ENCODE measurements around the gene KRT73. TPM values are rescaled to one million over a fixed set of nuclear protein-coding genes. Genes with fewer than 3 reads are reported as not detected.

The KRT73 gene
- total RNA-seq, 1 experiment from 2014 or later: not detected

- Mint-ChIP-seq H3K27ac (no peak overlapping the region), H3K4me3 (no peak overlapping the region), H3K4me1 (peaks cover 0 to 5% of the 10 kb centered on the region in 2 experiments; a peak in 2 of 4 replicates), H3K9me3 (no peaks in the 10 kb centered on the region), H3K27me3 (ENCODE audit: low read depth) (peaks cover 11% of the 10 kb centered on the region), H3K36me3 (ENCODE audit: insufficient read depth in 1 of 3, low read depth in 3 of 3) (no peaks in the 10 kb centered on the region)
- Histone ChIP-seq H2BK15ac (ENCODE audit: low read depth, low read length) (no peak overlapping the region), H3K4me1 (ENCODE audit: insufficient read depth, low read length) (no peaks in the 10 kb centered on the region), H3K4ac (ENCODE audit: low read depth, low read length) (no peak overlapping the region), H3K9ac (ENCODE audit: extremely low read depth, insufficient read length, low read length) (no peak overlapping the region), H2BK120ac (ENCODE audit: low read depth, low read length, poor library complexity, severe bottlenecking) (no peak overlapping the region), H3K79me1 (ENCODE audit: insufficient read depth, low read depth, low read length, poor library complexity, severe bottlenecking) (no peaks in the 10 kb centered on the region), H2BK12ac (ENCODE audit: insufficient read length, low read depth, low read length) (no peak overlapping the region), H2AFZ (ENCODE audit: low read length) (no peak overlapping the region), H3K23ac (ENCODE audit: insufficient read length, low read depth, low read length) (no peak overlapping the region), H3K27me3 (ENCODE audit: insufficient read depth, low read length) (no peaks in the 10 kb centered on the region), H2AK5ac (ENCODE audit: insufficient read length, low read length) (no peak overlapping the region), H3K4me2 (ENCODE audit: insufficient read depth, insufficient read length, low read length) (no peak overlapping the region), H2BK5ac (ENCODE audit: insufficient read length, low read length) (no peak overlapping the region), H4K20me1 (ENCODE audit: control insufficient read depth, insufficient read depth, insufficient read length) (no peaks in the 10 kb centered on the region), H3K56ac (ENCODE audit: insufficient read length, low read depth, low read length) (no peak overlapping the region), H4K5ac (ENCODE audit: insufficient read length, low read depth, low read length) (no peak overlapping the region), H3K18ac (ENCODE audit: insufficient read length, low read depth, low read length) (no peak overlapping the region), H4K91ac (ENCODE audit: insufficient read length, low read depth, low read length) (no peak overlapping the region), H3K23me2 (ENCODE audit: insufficient read length, low read depth, low read length, poor library complexity, severe bottlenecking) (no peaks in the 10 kb centered on the region), H3K14ac (ENCODE audit: insufficient read depth, low read length) (no peak overlapping the region), H2BK20ac (ENCODE audit: low read depth, low read length, poor library complexity, severe bottlenecking) (no peak overlapping the region), H4K8ac (replicated peaks; ENCODE audit: insufficient read length, low read depth, low read length) (no peak overlapping the region), H3K79me2 (ENCODE audit: insufficient read depth, low read length) (no peaks in the 10 kb centered on the region), H3K27ac (ENCODE audit: insufficient read length, low read depth, low read length) (no peak overlapping the region), H3T11ph (ENCODE audit: low read length) (no peak overlapping the region), H3K9me3 (ENCODE audit: control insufficient read depth, low read depth, low read length) (no peaks in the 10 kb centered on the region)
- TF ChIP-seq CTCF (conservative IDR thresholded peaks at IDR 0.05): no peak
- WGBS (ENCODE audit: extremely low coverage, insufficient read length, low lambda C conversion rate): no CpG with 5 or more reads among the region's 9 CpGs
- DNase-seq: no peak
Measured at GRCh38 chr12:52575256-52575655, 43.1 kb downstream of the KRT73 start.
